Caki2 (cell line): Measurements from ENCODE around the gene ACSS3. TPM values are rescaled to one million over a fixed set of nuclear protein-coding genes. Genes with fewer than 3 reads are reported as not detected.
A peak's percentile ranks its signal among the peaks of the same experiment; 100 is the strongest.
"Not testable (repeated sequence)": the region's sequence is repeated elsewhere in the genome, so short reads cannot be mapped to it uniquely, and the experiment has no call there.

ENCODE experiments used
- DNase-seq: peaks from one replicate; pipeline ENCODE4 v3.0.0-alpha.2; 2015; ENCODE audit warnings: low read depth
- in situ Hi-C: cut with HindIII; loops from 2 replicates; pipeline ENCODE4 v1.10.0; 2016; ENCODE audit warnings: low sequenced_read_pairs, low pct_unique_long_range_greater_than_20kb, mixed read lengths
- total RNA-seq: library from RNA; depleted of rRNA; stranded (reverse); fragments of >200 nt; shearing (Covaris generic); gene quantifications from 2 replicates; pipeline ENCODE4 v1.2.3, GENCODE V29; 2014; ENCODE audit warnings: low replicate concordance

The ACSS3 gene
- total RNA-seq, 1 experiment from 2014 or later = not detected

DNA sequence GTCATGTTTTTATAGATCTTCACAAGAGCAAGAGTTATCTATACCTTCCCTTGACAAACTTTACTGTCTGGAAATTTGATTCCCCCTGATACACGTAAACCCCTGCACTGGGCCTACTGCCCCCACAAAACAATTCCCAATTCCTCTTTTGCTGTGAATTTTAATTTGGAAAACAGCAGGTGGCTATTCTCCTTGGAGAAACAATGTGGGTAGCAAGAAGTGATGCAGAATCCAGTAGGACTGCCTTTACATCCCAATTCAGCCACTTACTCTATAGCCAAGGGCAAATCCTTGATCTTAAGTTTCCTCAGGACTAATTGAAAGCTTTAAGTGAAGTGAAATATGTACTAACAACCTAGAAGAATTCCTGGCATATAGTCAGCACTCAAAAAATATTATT is 129.3 kb downstream of the ACSS3 start:
- in situ Hi-C loops = no loop called here
- no peak for DNase-seq

DNA sequence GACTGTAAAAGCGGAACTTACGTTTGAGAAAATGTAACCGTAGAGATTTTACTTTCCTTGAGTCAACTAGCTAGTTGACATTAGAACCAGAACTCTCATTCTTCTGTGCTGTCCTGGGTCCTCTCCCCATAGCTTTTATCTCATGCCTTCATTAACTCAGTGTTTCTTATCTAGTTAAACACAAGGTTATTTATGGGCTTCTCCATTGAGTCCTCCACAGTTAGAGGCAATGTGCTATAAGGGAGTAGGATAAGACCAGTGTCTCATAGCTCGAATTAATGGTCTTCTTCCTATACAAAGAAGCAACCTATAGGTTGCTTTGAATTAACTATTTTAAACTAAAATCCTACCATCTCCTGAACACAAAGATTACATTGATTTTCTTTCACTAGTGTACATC is 129.8 kb downstream of the ACSS3 start:
- DNase-seq = no peak
- in situ Hi-C loops = no loop called here

DNA sequence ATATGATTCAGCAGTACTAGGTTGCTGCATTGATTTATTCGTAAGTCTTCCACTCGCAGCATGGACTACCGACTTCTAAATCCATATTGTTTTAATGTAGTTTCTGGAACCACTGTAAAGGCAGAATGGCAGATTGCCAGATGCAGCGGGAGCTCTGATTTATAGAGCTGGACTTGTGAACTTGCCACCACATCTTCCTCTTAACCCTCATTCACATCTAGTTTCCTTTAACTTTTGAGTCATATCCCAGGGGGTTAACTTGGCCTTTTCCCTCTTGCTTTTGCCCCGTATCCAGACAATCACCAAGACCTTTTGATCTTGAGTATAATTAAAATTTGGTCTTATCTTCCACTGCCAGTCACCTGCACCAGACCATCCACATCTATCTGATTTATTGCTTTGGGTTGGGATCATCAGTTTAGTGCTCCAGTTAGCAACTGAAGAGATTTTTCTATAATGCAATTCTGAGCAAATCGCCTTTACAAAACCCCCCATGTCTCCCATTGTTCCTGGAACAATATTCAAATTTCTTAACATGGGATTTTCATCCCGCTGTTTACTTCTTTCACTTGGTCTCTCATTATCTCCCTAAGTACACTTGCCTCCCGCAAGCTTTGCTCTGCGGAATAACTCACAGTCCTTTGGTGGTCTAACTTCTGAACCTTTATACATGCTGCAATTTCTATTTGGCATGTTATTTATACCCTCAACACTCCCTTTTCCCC is 130.5 kb downstream of the ACSS3 start:
- in situ Hi-C loops = no loop called here
- no peak for DNase-seq

DNA sequence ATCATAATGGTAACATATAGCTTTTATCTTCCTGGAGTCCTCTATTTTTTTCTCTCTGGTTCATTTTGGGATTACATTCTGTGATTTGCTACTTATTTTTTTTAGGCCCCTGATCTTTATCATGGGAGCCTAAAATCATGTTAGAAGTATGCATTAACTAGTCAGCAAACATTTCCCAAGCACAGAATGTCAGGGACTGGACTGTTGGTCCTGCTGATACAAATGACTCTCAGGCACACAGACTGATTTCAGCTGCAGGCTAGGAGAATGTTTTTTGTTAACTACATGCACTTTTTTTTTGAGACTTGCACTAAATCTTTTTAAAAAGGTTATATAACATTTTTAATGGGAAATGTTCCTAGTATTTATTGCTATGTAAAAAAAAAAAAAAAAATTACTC is 131.1 kb downstream of the ACSS3 start:
- in situ Hi-C loops = no loop called here
- DNase-seq = no peak

DNA sequence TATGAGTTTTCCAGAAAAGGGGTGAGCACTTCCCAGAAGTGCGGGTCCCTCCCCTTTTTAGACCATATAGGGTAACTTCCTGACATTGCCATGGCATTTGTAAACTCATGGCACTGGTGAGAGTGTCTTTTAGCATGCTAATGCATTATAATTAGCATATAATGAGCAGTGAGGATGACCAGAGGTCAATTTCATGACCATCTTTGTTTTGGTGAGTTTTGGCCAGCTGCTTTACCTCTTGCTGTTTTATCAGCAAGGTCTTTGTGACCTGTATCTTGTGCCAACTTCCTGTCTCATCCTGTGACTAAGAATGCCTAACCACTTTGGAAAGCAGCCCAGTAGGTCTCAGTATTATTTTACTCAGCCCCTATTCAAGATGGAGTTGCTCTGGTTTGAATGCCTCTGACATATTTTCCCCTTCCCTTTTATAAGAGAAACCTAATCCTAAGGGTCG is 131.9 kb downstream of the ACSS3 start:
- in situ Hi-C loops = not testable (repeated sequence)
- DNase-seq = peak; percentile 59

DNA sequence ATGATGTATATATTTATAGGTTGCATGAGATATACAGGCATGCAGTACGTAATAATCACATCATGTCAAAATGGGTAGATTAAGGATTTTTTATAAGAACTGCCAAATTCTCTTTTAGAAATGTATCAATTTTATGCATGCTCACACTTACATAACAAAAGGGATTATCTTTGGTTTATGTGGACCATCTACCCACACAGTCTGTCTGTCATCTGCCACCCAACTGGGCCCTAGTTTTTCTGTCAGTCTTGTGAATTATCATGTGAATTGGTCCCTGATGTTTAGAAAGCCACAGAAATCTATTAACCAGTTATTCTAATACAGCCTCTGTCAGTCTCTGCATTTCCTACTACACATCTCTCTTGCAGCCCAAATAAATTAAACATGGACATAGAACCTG is 133.4 kb downstream of the ACSS3 start:
- in situ Hi-C loops = no loop called here
- no peak for DNase-seq

DNA sequence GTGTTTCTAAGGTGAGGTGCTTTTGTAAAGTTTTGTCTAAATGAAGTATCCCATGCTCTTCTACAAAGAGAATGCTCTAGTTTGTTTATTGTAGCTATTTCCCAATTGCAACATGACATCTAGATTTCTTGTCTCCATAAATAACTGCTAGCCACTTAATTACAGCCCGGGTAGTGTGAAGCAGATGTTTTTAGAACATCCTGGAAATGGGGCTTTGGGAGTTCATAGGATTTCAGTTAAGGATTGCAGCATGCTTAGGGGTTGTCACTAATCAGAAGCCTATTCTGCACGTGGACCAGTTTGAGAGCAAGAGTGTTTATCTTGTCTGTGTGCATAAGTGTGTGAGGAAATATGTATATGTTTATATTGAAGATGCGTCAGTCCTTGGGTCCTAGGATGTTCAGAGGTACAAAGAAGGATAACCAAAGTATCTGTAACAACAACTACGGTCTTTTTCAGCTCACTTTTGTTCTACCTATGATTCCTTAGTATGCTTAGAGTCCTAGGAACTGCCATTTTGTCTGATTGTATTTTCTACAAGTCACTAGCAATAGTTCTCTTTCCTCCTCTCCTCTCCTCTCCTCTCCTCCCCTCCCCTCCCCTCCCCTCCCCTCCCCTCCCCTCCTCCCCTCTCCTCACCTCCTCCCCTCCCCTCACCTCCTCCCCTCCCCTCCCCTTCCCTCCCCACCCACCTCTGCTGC is 135.3 kb downstream of the ACSS3 start:
- DNase-seq = no peak
- in situ Hi-C loops = no loop called here

DNA sequence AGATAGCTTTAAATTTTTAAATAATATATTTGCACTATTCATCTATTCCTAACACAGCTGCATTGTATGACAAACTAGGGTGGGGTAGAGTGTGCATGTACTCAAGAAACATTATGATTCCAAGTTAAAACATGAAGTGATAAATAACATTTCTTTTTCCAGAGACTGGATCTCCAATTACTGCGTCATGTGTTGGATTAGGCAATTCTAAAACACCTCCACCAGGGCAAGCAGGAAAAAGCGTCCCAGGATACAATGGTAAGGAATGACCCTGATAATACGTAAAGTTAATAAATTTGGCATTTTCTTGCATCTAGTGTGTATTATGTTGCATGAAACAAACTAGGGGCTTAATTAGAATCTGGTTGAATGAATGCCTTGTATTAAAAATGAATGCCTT is 138.9 kb downstream of the ACSS3 start:
- in situ Hi-C loops = no loop called here
- no peak for DNase-seq

DNA sequence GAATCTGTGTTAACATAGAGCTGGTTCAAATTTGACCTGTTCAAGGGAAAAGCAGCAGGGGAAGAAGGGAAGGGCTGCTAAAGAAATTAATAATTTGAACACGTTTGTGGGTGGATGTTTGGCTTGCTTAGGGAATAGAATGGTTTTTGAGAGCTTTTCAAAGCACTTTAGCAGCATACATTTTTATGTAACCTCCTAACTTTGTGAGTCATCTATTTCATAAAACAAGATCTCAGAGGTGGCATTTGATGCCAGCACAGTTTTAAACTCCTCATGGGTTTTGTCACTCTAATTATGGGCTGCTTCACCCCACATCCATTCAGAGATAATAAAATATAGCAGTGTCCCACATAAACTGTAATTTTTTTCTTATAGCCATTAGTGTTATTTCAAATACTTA is 143.8 kb downstream of the ACSS3 start:
- DNase-seq = no peak
- in situ Hi-C loops = no loop called here

DNA sequence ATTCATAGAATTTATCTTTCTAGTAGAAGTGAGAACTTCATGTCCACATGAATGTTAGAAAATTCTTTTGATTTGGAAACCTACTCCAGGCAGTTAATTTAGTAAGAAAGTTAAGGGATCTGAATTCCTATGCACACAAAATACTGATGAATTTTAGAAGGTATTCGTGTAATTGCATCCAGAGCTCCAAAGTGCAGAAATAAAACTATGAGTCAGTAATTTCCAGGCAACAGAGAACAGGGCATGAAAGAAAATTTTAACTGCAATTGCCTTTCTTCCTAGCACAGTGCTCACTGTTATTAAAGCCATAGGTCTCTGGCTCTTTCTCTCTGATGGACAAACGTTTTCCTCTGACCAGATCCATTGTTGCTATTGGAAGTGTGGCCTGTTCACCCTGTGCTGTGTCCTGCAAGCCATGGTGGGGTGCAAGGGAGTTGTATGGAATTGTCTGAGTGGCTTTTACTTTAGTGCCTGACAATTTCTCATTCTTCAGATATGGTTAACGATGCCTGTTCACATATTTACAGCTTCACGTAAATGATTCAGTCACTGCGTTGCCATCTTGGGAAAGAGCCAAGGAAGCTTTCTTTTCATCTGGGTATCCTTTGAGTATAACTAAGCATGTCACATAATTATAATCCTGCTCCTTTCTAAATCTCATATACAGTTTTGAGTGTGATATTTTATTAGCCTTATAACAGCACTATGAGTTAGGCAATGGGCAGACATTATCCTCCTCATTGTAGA is 145.1 kb downstream of the ACSS3 start:
- DNase-seq = no peak
- in situ Hi-C loops = no loop called here

DNA sequence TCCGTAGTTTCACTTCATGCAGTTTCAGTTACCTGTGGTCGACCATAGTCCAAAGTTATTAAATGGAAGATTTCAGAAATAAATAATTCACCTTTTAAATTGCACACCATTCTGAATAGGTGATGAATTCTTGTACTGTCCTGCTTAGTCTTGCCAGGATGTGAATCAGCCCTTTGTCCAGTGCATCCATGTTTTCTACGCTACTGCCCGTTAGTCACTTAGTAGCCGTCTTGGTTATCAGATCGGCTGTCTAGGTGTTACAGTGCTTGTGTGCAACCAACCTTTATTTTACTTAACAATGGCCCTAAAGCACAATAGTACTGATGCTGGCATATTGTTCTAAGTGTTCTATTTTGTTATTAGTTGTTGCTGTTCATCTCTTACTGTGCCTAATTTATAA is 146.7 kb downstream of the ACSS3 start:
- in situ Hi-C loops = no loop called here
- DNase-seq = no peak

DNA sequence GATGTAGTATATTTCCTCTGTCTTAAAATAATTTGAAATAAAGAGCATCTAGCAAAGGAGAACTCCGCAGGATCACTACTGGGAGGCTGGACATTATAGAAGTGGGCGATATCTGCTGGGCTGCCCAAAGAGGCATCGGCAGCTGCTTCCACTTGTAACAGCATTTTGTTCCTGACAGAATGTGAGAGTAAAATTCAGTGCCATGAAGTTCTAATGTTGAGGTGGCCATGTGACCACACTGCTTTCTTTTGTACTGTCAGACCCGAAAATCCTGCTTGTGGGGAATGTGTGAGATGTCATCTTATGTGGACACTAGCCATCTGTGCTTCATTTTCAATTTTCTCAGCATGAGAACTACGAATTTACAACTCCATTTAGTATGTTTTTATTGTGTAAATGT is 151.9 kb downstream of the ACSS3 start:
- in situ Hi-C loops = no loop called here
- no peak for DNase-seq

DNA sequence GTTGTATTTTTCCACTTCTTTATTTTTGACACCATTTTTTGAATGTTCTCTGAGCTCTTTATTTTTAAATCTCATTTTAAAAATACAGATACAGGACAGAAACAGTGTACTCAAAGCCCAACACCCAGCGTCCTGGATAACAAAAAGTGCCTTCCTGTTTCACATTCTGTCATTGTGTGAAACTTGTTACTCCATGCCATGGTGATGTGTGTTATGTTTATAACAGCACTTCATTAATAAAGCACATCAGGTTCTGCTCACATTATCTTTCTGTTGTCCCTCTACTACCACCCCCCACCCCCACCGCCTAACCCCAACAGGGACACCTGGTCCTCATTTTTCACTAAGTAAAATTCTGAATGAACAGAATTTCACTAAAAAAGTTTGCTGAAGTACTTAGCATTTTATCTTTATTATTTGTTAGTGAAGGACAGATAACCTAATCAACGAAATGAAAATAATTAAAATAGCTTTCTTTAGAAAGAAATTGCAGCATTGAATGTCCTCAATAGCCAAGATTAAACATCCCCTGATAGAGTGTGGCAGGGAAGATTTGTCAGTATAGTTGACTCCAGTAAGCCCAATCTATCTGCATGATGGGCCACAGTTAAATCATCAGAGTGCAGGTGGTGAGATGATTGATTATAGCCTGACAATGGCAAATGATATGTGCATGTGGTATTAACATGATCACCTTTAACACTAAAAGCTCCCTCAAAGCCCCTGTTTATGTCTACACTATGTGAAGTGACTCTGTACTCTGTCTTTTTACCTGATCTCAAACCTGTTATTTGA is 153.9 kb downstream of the ACSS3 start:
- in situ Hi-C loops = no loop called here
- no peak for DNase-seq

DNA sequence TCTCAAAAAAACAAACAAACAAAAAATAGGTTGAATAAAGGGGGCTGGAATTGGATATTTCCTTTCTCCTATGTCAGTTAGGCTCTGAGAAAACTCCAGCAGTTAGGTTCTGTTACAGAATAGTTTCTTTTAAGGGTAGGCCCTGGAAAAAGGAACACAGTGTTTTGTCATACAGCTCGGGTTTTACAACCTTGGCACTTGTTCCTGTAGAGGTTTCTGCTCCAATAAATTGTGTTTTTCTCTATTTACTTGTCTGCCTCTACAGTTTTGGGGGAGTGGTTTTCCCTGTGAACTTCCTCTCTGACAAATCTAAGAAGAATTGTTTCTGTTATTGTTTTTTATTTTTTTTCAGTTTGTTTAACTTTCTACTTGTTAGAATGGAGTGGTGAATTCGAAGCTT is 167.6 kb downstream of the ACSS3 start:
- in situ Hi-C loops = no loop called here
- DNase-seq = no peak

DNA sequence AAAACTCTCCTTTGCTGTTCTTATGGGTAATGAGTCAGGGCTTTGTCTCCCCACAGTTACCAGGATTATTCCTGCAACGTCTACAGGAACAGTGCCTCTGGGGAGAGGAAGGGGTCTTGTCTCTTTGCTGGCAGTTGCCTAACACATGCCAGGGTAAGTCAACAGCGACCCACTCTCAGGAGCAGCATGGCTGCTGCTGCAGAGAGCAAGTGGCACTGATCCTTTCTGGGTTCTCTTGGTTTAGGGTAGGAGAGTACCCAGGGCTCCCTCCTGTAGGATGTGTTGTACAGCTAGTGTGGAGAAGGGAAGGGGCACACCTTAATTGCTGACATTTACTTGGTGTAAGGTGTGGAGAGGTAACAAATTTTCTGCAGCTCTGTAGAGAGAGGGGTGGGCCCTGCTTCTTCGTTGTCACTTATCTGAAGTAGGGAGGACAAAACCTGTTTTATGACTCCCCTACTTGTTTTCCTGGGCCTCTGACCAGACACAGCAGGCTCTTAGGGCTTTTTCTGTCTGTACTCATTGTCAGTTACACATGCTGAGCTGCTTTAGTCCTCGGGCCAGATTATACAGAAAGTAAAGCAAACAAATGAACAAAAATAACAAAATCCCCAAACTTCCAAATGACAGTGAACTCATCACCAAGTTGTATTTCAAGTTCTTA is 168.2 kb downstream of the ACSS3 start:
- in situ Hi-C loops = no loop called here

DNA sequence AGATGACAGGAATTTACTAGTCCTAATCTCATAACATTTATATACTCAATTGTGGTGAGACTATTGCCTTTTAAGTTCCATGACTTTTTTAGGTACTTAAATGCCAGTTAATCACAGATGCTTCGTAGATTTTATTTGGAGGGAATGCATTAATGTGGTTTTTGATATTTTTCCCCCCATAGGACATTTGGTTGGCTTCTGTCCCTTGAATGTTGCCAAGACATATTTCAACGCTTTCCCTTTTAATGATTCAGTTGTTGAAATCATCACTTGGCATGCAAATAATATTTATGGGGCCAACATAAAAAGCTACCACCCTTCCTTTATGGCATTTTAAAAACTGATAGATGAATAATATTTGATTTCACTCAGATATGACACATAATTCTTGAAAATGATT is 172.1 kb downstream of the ACSS3 start:
- no peak for DNase-seq
- in situ Hi-C loops = no loop called here

More for the DNA sequence above, 168.2 kb downstream of the ACSS3 start:
- no peak for DNase-seq

DNA sequence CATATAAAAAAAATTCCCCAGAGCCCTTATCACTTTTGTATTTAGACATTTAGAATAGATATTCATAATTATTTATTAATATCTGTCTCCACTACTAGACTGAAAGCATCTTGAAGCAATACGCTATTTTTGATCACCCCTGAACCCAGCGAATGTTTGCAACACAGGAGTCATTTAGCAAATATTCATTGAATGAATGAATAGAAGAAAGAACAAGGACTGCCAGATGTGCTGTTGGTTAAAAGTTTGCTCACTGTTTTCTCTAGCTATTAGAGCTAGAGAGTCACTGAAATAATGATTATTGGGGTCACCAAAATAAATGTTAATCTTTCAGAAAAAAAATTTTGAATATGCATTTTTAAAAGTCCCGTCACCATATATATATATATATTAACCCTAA is 174.3 kb downstream of the ACSS3 start:
- in situ Hi-C loops = no loop called here
- no peak for DNase-seq

DNA sequence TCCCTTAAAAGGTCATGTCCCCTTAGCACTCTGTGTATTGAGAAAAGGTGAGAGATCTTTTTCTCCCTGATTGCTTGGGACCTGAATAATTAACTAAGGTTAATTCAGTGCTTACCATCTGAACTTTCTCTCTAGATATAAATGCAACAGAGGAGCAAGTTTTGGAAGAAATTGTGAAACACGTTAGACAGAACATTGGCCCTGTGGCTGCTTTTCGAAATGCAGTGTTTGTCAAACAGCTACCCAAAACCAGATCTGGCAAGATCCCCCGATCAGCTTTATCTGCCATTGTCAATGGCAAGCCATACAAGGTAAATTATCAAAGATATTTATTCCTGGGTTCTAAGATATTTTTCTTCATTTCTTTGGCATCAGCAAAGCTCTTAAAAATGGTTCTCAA is 175.5 kb downstream of the ACSS3 start:
- in situ Hi-C loops = no loop called here
- DNase-seq = no peak
